A673 (cell line): ENCODE measurements around the gene SH3GL3. TPM values are rescaled to one million over a fixed set of nuclear protein-coding genes. Genes with fewer than 3 reads are reported as not detected.

Experiments used
- BruUV-seq: library from RNA; stranded (reverse); fragments of 400-500 nt; replicated peaks from 2 replicates; lab custom pipeline; 2021; lab: Mats Ljungman, UMichigan
- CTCF ChIA-PET: fragments of 300-600 bp; sonication (Branson Sonifier 250); formaldehyde crosslinking; loops from one replicate; lab custom pipeline; 2022; ENCODE audit warnings: antibody characterized with exemption; lab: Charles Lee
- POLR2A ChIA-PET: fragments of 300-600 bp; sonication (Branson Sonifier 250); formaldehyde crosslinking; loops from one replicate; lab custom pipeline; 2022; ENCODE audit warnings: antibody characterized with exemption; ENCODE audit not compliant: low non-redundant PET; lab: Charles Lee
- DNase-seq: peaks from one replicate; pipeline ENCODE4 v3.0.0-alpha.2; 2015; ENCODE audit warnings: low spot score
- H3K27ac ChIP-seq: fragments of 200-600 bp; sonication (generic); 2 replicates; pipeline ENCODE4 v1.5.1; 2016; ENCODE audit warnings: mixed run types, low read depth, mild to moderate bottlenecking, mixed read lengths, antibody characterized with exemption, low read length; ENCODE audit not compliant: poor library complexity, severe bottlenecking
- H3K27me3 ChIP-seq: fragments of 200-600 bp; sonication (generic); replicated peaks from 2 replicates; pipeline ENCODE4 v1.6.1; 2017; ENCODE audit warnings: mixed run types, low read depth, mild to moderate bottlenecking, mixed read lengths, antibody characterized with exemption, low read length; ENCODE audit not compliant: insufficient read depth, poor library complexity
- H3K36me3 ChIP-seq: fragments of 200-600 bp; sonication (generic); 2 replicates; pipeline ENCODE4 v1.6.1; 2016; ENCODE audit warnings: mixed run types, mild to moderate bottlenecking, mixed read lengths, antibody characterized with exemption, low read length; ENCODE audit not compliant: insufficient read depth, poor library complexity, severe bottlenecking
- H3K4me1 ChIP-seq: fragments of 200-600 bp; sonication (generic); 2 replicates; pipeline ENCODE4 v1.6.1; 2017; ENCODE audit warnings: mixed run types, mild to moderate bottlenecking, mixed read lengths, antibody characterized with exemption, low read length; ENCODE audit not compliant: insufficient read depth, poor library complexity, severe bottlenecking
- H3K4me3 ChIP-seq: fragments of 200-600 bp; sonication (generic); 2 replicates; pipeline ENCODE4 v1.5.1; 2016; ENCODE audit warnings: low read depth, mixed run types, mild to moderate bottlenecking, mixed read lengths, low read length; ENCODE audit not compliant: poor library complexity, severe bottlenecking
- H3K9me3 ChIP-seq: fragments of 200-600 bp; sonication (generic); 2 replicates; pipeline ENCODE4 v1.6.1; 2016; ENCODE audit warnings: mixed run types, low read depth, mild to moderate bottlenecking, mixed read lengths, antibody characterized with exemption, low read length; ENCODE audit not compliant: poor library complexity, severe bottlenecking
- CTCF ChIP-seq: fragments of 300-800, 200-600 bp; sonication (generic); conservative IDR thresholded peaks from 2 replicates; pipeline ENCODE4 v1.5.1; 2017; ENCODE audit warnings: low read depth, mild to moderate bottlenecking, antibody characterized with exemption, low read length, moderate library complexity, mixed read lengths
- EZH2 ChIP-seq: fragments of 200-600 bp; sonication (generic); IDR thresholded peaks from 2 replicates; pipeline ENCODE4 v1.6.1; 2017; ENCODE audit warnings: borderline replicate concordance, low read depth, mild to moderate bottlenecking, mixed read lengths, antibody characterized with exemption, low read length; ENCODE audit not compliant: poor library complexity, severe bottlenecking
- intact Hi-C: fragments of 100-400 bp; cut with micrococcal nuclease; formaldehyde crosslinking; loops from one replicate; pipeline ENCODE4 v1.10.0; 2022; ENCODE audit not compliant: unreplicated experiment
- total RNA-seq: library from RNA; stranded (reverse); gene quantifications from 2 replicates; pipeline ENCODE4 v1.2.3, GENCODE V29; 2021

Gene SH3GL3
- total RNA-seq, 1 experiment from 2014 or later, result 25.6 TPM

- TF ChIP-seq CTCF, result no peak
- TF ChIP-seq EZH2, result no peak
- CTCF ChIA-PET, result no interaction called here
- no TSS peak for BruUV-seq
- H3K4me3 ChIP-seq, result no peak overlapping the region
- POLR2A ChIA-PET, result no interaction called here
- H3K27ac ChIP-seq, result no peak overlapping the region
- intact Hi-C loops, result no loop called here
- DNase-seq, result peak; percentile 36
- no peaks in the 10 kb centered on the region for H3K9me3 ChIP-seq
- H3K36me3 ChIP-seq, result no peaks in the 10 kb centered on the region
- no peaks in the 10 kb centered on the region for H3K4me1 ChIP-seq
- H3K27me3 ChIP-seq, result no peaks in the 10 kb centered on the region
These were observed 28.4 kb downstream of the SH3GL3 start for GRCh38 chr15:83475551-83475950.

- H3K4me3 ChIP-seq, result no peak overlapping the region
- no peaks in the 10 kb centered on the region for H3K9me3 ChIP-seq
- no peaks in the 10 kb centered on the region for H3K27me3 ChIP-seq
- ChIA-PET CTCF (no interaction called here), POLR2A (no interaction called here)
- intact Hi-C loops, result no loop called here
- no peaks in the 10 kb centered on the region for H3K4me1 ChIP-seq
- no peak for TF ChIP-seq CTCF
- no peak for TF ChIP-seq EZH2
- no peaks in the 10 kb centered on the region for H3K36me3 ChIP-seq
- H3K27ac ChIP-seq, result no peak overlapping the region
- BruUV-seq, result no TSS peak
- DNase-seq, result no peak
These were observed 28.9 kb downstream of the SH3GL3 start for GRCh38 chr15:83476066-83476465.

GRCh38 chr15:83476708-83477107, 29.6 kb downstream of the SH3GL3 start:
- Histone ChIP-seq H3K9me3 (no peaks in the 10 kb centered on the region), H3K4me1 (no peaks in the 10 kb centered on the region), H3K27ac (no peak overlapping the region), H3K27me3 (no peaks in the 10 kb centered on the region), H3K36me3 (no peaks in the 10 kb centered on the region), H3K4me3 (no peak overlapping the region)
- no peak for DNase-seq
- BruUV-seq, result no TSS peak
- ChIA-PET CTCF (no interaction called here), POLR2A (no interaction called here)
- TF ChIP-seq EZH2 (no peak), CTCF (no peak)
- intact Hi-C loops, result no loop called here
